ENCODE measurements around the gene ESRRG. TPM values are rescaled to one million over a fixed set of nuclear protein-coding genes. Genes with fewer than 3 reads are reported as not detected.

The ESRRG gene
- total and polyA plus RNA-seq, 4 donors: 0.19 to 4.5 (median 1.3) TPM

DNA sequence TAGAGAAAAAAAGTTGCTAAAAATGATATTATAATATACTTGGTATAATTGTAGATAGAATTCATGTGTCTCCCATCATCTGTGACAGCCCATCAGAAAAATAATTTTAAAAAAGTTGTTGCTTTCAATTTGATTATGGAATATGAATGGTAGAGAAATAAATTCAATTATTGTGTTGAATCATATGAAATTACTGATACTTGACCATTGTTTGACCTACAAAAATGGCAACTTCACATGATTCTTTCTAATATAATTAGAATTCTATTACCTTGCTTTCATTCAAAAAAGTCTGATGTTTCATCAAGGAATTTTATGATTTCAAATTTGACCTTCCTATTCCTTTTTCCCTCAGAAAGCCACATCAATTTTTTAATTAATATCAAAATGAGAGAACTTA, 11.5 kb downstream of the ESRRG start:
- no peak overlapping the region for H3K9ac ChIP-seq (ENCODE audit: insufficient read depth in 1 of 2, low read length in 2 of 2)
- no peaks in the 10 kb centered on the region for H3K9me3 ChIP-seq (ENCODE audit: control insufficient read depth in 4 of 4, insufficient read depth in 3 of 4, low read length in 3 of 4)
- H3K4me3 ChIP-seq: no peak overlapping the region
- TF ChIP-seq, protein P1, sequence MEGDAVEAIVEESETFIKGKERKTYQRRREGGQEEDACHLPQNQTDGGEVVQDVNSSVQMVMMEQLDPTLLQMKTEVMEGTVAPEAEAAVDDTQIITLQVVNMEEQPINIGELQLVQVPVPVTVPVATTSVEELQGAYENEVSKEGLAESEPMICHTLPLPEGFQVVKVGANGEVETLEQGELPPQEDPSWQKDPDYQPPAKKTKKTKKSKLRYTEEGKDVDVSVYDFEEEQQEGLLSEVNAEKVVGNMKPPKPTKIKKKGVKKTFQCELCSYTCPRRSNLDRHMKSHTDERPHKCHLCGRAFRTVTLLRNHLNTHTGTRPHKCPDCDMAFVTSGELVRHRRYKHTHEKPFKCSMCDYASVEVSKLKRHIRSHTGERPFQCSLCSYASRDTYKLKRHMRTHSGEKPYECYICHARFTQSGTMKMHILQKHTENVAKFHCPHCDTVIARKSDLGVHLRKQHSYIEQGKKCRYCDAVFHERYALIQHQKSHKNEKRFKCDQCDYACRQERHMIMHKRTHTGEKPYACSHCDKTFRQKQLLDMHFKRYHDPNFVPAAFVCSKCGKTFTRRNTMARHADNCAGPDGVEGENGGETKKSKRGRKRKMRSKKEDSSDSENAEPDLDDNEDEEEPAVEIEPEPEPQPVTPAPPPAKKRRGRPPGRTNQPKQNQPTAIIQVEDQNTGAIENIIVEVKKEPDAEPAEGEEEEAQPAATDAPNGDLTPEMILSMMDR (IDR thresholded peaks at IDR 0.05; ENCODE audit: control extremely low read depth, extremely low read depth): no peak
- H3K36me3 ChIP-seq (ENCODE audit: control insufficient read depth in 4 of 4, insufficient read depth in 4 of 4, low read length in 4 of 4): no peaks in the 10 kb centered on the region
- ATAC-seq (ENCODE audit: insufficient read depth, low FRiP score) (no peak), DNase-seq (no peak)
- H3K4me1 ChIP-seq (ENCODE audit: control insufficient read depth in 5 of 5, insufficient read depth in 5 of 5, low read length in 5 of 5): peaks cover 0 to 8% (median 0%) of the 10 kb centered on the region in 5 donors
- H3K27ac ChIP-seq (ENCODE audit: low read depth in 1 of 2, low read length in 1 of 2): no peak overlapping the region
- H3K27me3 ChIP-seq (ENCODE audit: control insufficient read depth in 3 of 3, insufficient read depth in 3 of 3, low read length in 2 of 3): peaks cover 0 to 5% (median 0%) of the 10 kb centered on the region in 3 donors

GRCh38 chr1:216710598-216711333, 12.5 kb downstream of the ESRRG start:
- WGBS, 2 donors: 79 to 89% methylated on average over 15 of the region's 15 CpGs
- no peak for ATAC-seq (ENCODE audit: insufficient read depth, low FRiP score)

DNA sequence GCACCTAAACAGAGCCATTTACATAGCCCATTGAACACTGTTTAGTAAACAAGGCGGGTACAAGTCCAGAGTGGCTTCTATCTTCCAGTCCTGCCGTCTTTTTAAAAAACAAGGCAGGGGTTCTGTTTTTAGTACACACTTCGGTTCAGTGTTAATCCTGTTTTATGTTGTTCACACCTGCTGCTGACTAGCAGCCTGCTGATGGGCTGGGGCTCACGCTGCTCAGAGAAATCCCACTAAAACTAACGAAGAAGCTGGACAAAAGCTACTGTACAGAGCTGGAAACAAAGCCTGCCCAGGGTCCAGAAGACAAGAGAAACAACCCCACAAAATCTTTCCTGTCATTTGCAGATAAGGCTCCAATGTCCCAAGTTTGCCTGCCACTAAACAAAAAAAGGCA, 13.2 kb downstream of the ESRRG start:
- DNase-seq (no peak), ATAC-seq (ENCODE audit: insufficient read depth, low FRiP score) (no peak)
- TF ChIP-seq, protein P1 (IDR thresholded peaks at IDR 0.05; ENCODE audit: control extremely low read depth, extremely low read depth): no peak
- Histone ChIP-seq H3K9me3 (ENCODE audit: control insufficient read depth in 4 of 4, insufficient read depth in 3 of 4, low read length in 3 of 4) (no peaks in the 10 kb centered on the region), H3K27me3 (ENCODE audit: control insufficient read depth in 3 of 3, insufficient read depth in 3 of 3, low read length in 2 of 3) (peaks cover 0 to 5% (median 0%) of the 10 kb centered on the region in 3 donors), H3K36me3 (ENCODE audit: control insufficient read depth in 4 of 4, insufficient read depth in 4 of 4, low read length in 4 of 4) (no peaks in the 10 kb centered on the region), H3K27ac (ENCODE audit: low read depth in 1 of 2, low read length in 1 of 2) (peak overlapping the region in 1 of 2 donors; percentile 70), H3K4me3 (no peak overlapping the region), H3K9ac (ENCODE audit: insufficient read depth in 1 of 2, low read length in 2 of 2) (no peak overlapping the region), H3K4me1 (ENCODE audit: control insufficient read depth in 5 of 5, insufficient read depth in 5 of 5, low read length in 5 of 5) (peaks cover 0 to 8% (median 0%) of the 10 kb centered on the region in 5 donors)
- WGBS, 2 donors: 59 to 74% methylated on average over 5 of the region's 5 CpGs

More at GRCh38 chr1:216710598-216711333, 12.5 kb downstream of the ESRRG start:
- no peak for DNase-seq
- no peaks in the 10 kb centered on the region for H3K36me3 ChIP-seq (ENCODE audit: control insufficient read depth in 4 of 4, insufficient read depth in 4 of 4, low read length in 4 of 4)
- peaks cover 0 to 5% (median 0%) of the 10 kb centered on the region in 3 donors for H3K27me3 ChIP-seq (ENCODE audit: control insufficient read depth in 3 of 3, insufficient read depth in 3 of 3, low read length in 2 of 3)
- no peaks in the 10 kb centered on the region for H3K9me3 ChIP-seq (ENCODE audit: control insufficient read depth in 4 of 4, insufficient read depth in 3 of 4, low read length in 3 of 4)
- no peak overlapping the region for H3K4me3 ChIP-seq
- no peak overlapping the region for H3K9ac ChIP-seq (ENCODE audit: insufficient read depth in 1 of 2, low read length in 2 of 2)
- H3K27ac ChIP-seq (ENCODE audit: low read depth in 1 of 2, low read length in 1 of 2): peak overlapping the region in 1 of 2 donors; percentile 38
- H3K4me1 ChIP-seq (ENCODE audit: control insufficient read depth in 5 of 5, insufficient read depth in 5 of 5, low read length in 5 of 5): peaks cover 0 to 8% (median 0%) of the 10 kb centered on the region in 5 donors
- TF ChIP-seq, protein P1 (IDR thresholded peaks at IDR 0.05; ENCODE audit: control extremely low read depth, extremely low read depth): no peak

Data from lung (tissue), 12 donors.